OCI-LY3 (cell line): ENCODE measurements around the gene CAD.

ENCODE experiments used
- H2AFZ ChIP-seq: fragments of 200-600, 300-600 bp; shearing (Covaris generic); 2 replicates; pipeline ENCODE4 v1.6.0; 2014; ENCODE audit warnings: antibody characterized with exemption, low read depth, low read length
- H3K27ac ChIP-seq: fragments of 200-600, 300-600 bp; sonication (generic); 2 replicates; pipeline ENCODE4 v1.5.1; 2014; ENCODE audit warnings: mild to moderate bottlenecking, low read length, moderate library complexity, mixed read lengths
- H3K27me3 ChIP-seq: fragments of 200-600, 300-600 bp; sonication (generic); 2 replicates; pipeline ENCODE4 v1.6.1; 2014; ENCODE audit warnings: low read depth, low read length, mixed read lengths
- H3K36me3 ChIP-seq: fragments of 200-600, 300-600 bp; sonication (generic); replicated peaks from 2 replicates; pipeline ENCODE3; 2014; ENCODE audit warnings: low read depth, low read length, mixed read lengths
- H3K4me1 ChIP-seq: fragments of 300-600, 200-600 bp; sonication (generic); 2 replicates; pipeline ENCODE4 v1.6.1; 2014; ENCODE audit warnings: low read length, mixed read lengths
- H3K4me2 ChIP-seq: fragments of 200-600, 300-600 bp; sonication (generic); 2 replicates; pipeline ENCODE4 v1.6.1; 2014; ENCODE audit warnings: low read length, mixed read lengths
- H3K4me3 ChIP-seq: fragments of 300-600, 200-600 bp; sonication (generic); 2 replicates; pipeline ENCODE4 v1.5.1; 2014; ENCODE audit warnings: antibody characterized with exemption, mild to moderate bottlenecking, low read length, moderate library complexity
- H3K79me2 ChIP-seq: fragments of 300-600, 200-600 bp; shearing (Covaris generic); 2 replicates; pipeline ENCODE4 v1.6.1; 2014; ENCODE audit warnings: mild to moderate bottlenecking, low read length, mixed read lengths
- H3K9ac ChIP-seq: fragments of 300-600, 200-600 bp; shearing (Covaris generic); 2 replicates; pipeline ENCODE4 v1.6.0; 2014; ENCODE audit warnings: mild to moderate bottlenecking, low read length, moderate library complexity
- H3K9me3 ChIP-seq: fragments of 200-600, 300-600 bp; shearing (Covaris generic); 2 replicates; pipeline ENCODE4 v1.6.1; 2014; ENCODE audit warnings: low read length, mixed read lengths; ENCODE audit not compliant: insufficient read depth
- H4K20me1 ChIP-seq: fragments of 200-600, 300-600 bp; sonication (generic); 2 replicates; pipeline ENCODE4 v1.6.1; 2016; ENCODE audit warnings: low read length, mixed read lengths; ENCODE audit not compliant: insufficient read depth
- CTCF ChIP-seq: fragments of 200-600, 300-600 bp; sonication (generic); IDR thresholded peaks from 2 replicates; pipeline ENCODE4 v1.5.1; 2014; ENCODE audit warnings: antibody characterized with exemption, low read length, low read depth
- EZH2phosphoT487 ChIP-seq: fragments of 200-600 bp; shearing (Covaris generic); IDR thresholded peaks from 2 replicates; pipeline ENCODE4 v1.6.1; 2018; ENCODE audit warnings: antibody characterized with exemption, mixed run types, low read depth

CAD gene

GRCh38 chr2:27255660-27256059, 38.5 kb downstream of the CAD start:
- Histone ChIP-seq H2AFZ (no peak overlapping the region), H3K9me3 (no peaks in the 10 kb centered on the region)
- no peak for TF ChIP-seq CTCF
- no peak for TF ChIP-seq EZH2phosphoT487

GRCh38 chr2:27256855-27257454, 39.8 kb downstream of the CAD start:
- no peak for TF ChIP-seq EZH2phosphoT487
- no peak for TF ChIP-seq CTCF
- no peak overlapping the region for H3K4me3 ChIP-seq
- H3K36me3 ChIP-seq, result no peaks in the 10 kb centered on the region
- H2AFZ ChIP-seq, result no peak overlapping the region
- no peaks in the 10 kb centered on the region for H3K79me2 ChIP-seq
- H3K9me3 ChIP-seq, result no peaks in the 10 kb centered on the region
- peaks cover 19% of the 10 kb centered on the region for H3K27me3 ChIP-seq
- no peak overlapping the region for H3K27ac ChIP-seq
- H3K9ac ChIP-seq, result no peak overlapping the region
- H4K20me1 ChIP-seq, result no peaks in the 10 kb centered on the region
- no peak overlapping the region for H3K4me2 ChIP-seq
- peaks cover 2% of the 10 kb centered on the region for H3K4me1 ChIP-seq

More at GRCh38 chr2:27255660-27256059, 38.5 kb downstream of the CAD start:
- Histone ChIP-seq H3K4me3 (no peak overlapping the region), H3K79me2 (no peaks in the 10 kb centered on the region), H3K36me3 (no peaks in the 10 kb centered on the region), H4K20me1 (no peaks in the 10 kb centered on the region), H3K4me2 (no peak overlapping the region), H3K9ac (no peak overlapping the region), H3K4me1 (peaks cover 15% of the 10 kb centered on the region), H3K27me3 (peaks cover 13% of the 10 kb centered on the region), H3K27ac (no peak overlapping the region)

- no peaks in the 10 kb centered on the region for H3K36me3 ChIP-seq
- TF ChIP-seq CTCF, result no peak
- TF ChIP-seq EZH2phosphoT487, result no peak
- peaks cover 24% of the 10 kb centered on the region for H3K27me3 ChIP-seq
- H2AFZ ChIP-seq, result no peak overlapping the region
- no peaks in the 10 kb centered on the region for H3K79me2 ChIP-seq
- no peak overlapping the region for H3K9ac ChIP-seq
- no peaks in the 10 kb centered on the region for H3K4me1 ChIP-seq
- no peak overlapping the region for H3K4me3 ChIP-seq
- H4K20me1 ChIP-seq, result no peaks in the 10 kb centered on the region
- H3K4me2 ChIP-seq, result no peak overlapping the region
- H3K27ac ChIP-seq, result no peak overlapping the region
- H3K9me3 ChIP-seq, result no peaks in the 10 kb centered on the region
Observed at GRCh38 chr2:27258051-27258450, 40.9 kb downstream of the CAD start.

- no peak overlapping the region for H2AFZ ChIP-seq
- peak overlapping the region; percentile 82 for H3K4me2 ChIP-seq
- H3K79me2 ChIP-seq, result no peaks in the 10 kb centered on the region
- no peak for TF ChIP-seq CTCF
- no peak for TF ChIP-seq EZH2phosphoT487
- peak overlapping the region; percentile 81 for H3K4me3 ChIP-seq
- H3K9ac ChIP-seq, result no peak overlapping the region
- no peaks in the 10 kb centered on the region for H3K9me3 ChIP-seq
- H3K36me3 ChIP-seq, result no peaks in the 10 kb centered on the region
- H3K4me1 ChIP-seq, result no peaks in the 10 kb centered on the region
- H3K27ac ChIP-seq, result no peak overlapping the region
- H3K27me3 ChIP-seq, result peaks cover 35% of the 10 kb centered on the region
- H4K20me1 ChIP-seq, result no peaks in the 10 kb centered on the region
Observed at GRCh38 chr2:27261241-27261925, 44.2 kb downstream of the CAD start.
